Measurements from ENCODE around the gene ZNF44. TPM values are rescaled to one million over a fixed set of nuclear protein-coding genes. Genes with fewer than 3 reads are reported as not detected.

Gene ZNF44
- 10 to 100 TPM in 5 of 9 donors, 1 to 10 TPM in 4; 2.8 to 12.6 (median 10.4) TPM for total RNA-seq
- polyA plus RNA-seq = 10 to 100 TPM; 10.8 to 14.8 (median 11.5) TPM
- long read RNA-seq, donor 1, partial matches to known transcripts = 0 of 1 reads
- long read RNA-seq, donor 1, other reads (novel, unspliced or antisense) = 0 of 1 reads
- long read RNA-seq, donor 2 = 0 reads
- long read RNA-seq, donor 3, partial matches to known transcripts = 0 of 2 reads
- long read RNA-seq, donor 3, other reads (novel, unspliced or antisense) = 0 of 2 reads
- long read RNA-seq, donor 4, partial matches to known transcripts = 1 of 4 reads
- long read RNA-seq, donor 4, other reads (novel, unspliced or antisense) = 1 of 4 reads
- long read RNA-seq, donor 5, transcript ZNF44-202 (4 exons, 2,119 nt) = major isoform, 7 of 22 reads
- long read RNA-seq, donor 5, partial matches to known transcripts = 2 of 22 reads
- long read RNA-seq, donor 5, other reads (novel, unspliced or antisense) = 13 of 22 reads
- long read RNA-seq, donor 6, partial matches to known transcripts = 0 of 3 reads
- long read RNA-seq, donor 6, other reads (novel, unspliced or antisense) = 3 of 3 reads
- long read RNA-seq, donor 7, partial matches to known transcripts = 0 of 1 reads
- long read RNA-seq, donor 7, other reads (novel, unspliced or antisense) = 0 of 1 reads
- long read RNA-seq, donor 8 = 0 reads
- long read RNA-seq, donor 9, partial matches to known transcripts = 0 of 2 reads
- long read RNA-seq, donor 9, other reads (novel, unspliced or antisense) = 0 of 2 reads
- long read RNA-seq, donor 10, partial matches to known transcripts = 0 of 1 reads
- long read RNA-seq, donor 10, other reads (novel, unspliced or antisense) = 0 of 1 reads

DNA sequence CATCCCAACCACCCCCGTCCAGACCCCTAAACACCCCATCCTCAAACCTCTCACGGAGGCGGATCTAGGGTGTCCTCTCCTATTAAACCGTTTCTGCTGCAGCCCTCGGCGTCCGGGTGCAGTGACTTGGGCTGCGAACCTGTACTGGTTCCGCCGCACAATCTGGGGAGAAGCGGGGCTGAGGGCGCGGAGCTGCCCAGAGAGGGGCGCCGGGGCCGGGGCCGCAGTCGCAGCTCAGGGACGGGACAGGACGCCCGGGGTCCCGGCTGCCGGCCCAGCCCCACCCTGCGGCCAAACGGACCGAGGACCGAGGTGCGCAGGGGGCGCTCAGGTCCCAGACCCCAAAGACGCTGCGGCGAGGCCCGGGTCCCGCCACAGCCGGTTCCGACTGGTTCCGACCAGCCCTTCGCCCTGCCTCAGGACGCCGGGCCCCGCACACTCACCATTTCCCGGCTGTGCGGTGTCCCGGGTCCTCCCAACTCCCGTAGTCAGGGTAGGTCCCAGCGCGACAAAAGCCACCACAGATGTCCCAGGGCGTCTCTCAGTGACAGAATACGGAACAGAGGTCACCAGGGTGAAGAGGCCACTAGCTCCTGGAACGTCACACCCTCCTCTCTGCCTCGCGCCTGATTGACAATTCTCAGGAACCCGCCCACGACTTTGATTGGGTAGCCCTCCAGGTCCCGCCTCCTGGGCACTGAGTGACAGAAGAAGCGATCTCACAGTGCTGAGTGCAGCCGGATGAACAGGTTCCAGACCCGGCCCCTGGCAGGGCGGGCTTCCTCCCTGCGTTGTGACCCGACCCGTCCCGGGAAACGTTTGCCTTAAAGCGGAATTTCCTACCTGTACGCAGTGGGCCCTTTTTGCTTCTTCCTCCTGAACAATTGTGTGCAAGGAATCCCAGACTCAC lies at the start of gene ZNF44:
Gene ZNF44, minus strand, starts transcription at position 635 of the 910 bp plus-strand sequence. Its CDS starts 189 bp downstream, at position 446.
- DNase-seq = peak; percentile 99 to 100 (median 99)
- H3K9me3 ChIP-seq (replicated peaks in 1 of 3) = no peaks in the 10 kb centered on the region
- no peaks in the 10 kb centered on the region for H3K36me3 ChIP-seq (replicated peaks in 1 of 2)
- intact Hi-C loops (cut with DNase I) = loop anchor here in 1 of 2 donors (5.0 kb wide), 1 partner anchor 132 kb away; the partner anchor contains the start of gene ZNF136
- peak within 1 kb of the TSS; percentile 68 to 92 (median 88) for H3K4me3 ChIP-seq
- H3K4me1 ChIP-seq (replicated peaks in 1 of 2) = peaks cover 25 to 31% of the 10 kb centered on the region in 2 donors
- TF ChIP-seq POLR2A (IDR thresholded peaks at IDR 0.05) = peak; percentile 62 to 95
- TF ChIP-seq, protein P1, sequence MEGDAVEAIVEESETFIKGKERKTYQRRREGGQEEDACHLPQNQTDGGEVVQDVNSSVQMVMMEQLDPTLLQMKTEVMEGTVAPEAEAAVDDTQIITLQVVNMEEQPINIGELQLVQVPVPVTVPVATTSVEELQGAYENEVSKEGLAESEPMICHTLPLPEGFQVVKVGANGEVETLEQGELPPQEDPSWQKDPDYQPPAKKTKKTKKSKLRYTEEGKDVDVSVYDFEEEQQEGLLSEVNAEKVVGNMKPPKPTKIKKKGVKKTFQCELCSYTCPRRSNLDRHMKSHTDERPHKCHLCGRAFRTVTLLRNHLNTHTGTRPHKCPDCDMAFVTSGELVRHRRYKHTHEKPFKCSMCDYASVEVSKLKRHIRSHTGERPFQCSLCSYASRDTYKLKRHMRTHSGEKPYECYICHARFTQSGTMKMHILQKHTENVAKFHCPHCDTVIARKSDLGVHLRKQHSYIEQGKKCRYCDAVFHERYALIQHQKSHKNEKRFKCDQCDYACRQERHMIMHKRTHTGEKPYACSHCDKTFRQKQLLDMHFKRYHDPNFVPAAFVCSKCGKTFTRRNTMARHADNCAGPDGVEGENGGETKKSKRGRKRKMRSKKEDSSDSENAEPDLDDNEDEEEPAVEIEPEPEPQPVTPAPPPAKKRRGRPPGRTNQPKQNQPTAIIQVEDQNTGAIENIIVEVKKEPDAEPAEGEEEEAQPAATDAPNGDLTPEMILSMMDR (IDR thresholded peaks at IDR 0.05) = no peak
- no peaks in the 10 kb centered on the region for H3K27me3 ChIP-seq
- H3K27ac ChIP-seq = peak within 1 kb of the TSS; percentile 90 to 99 (median 98)
- WGBS, 4 donors = 0 to 1% (median 0%) methylated on average over 10 to 66 of the region's 66 CpGs

DNA sequence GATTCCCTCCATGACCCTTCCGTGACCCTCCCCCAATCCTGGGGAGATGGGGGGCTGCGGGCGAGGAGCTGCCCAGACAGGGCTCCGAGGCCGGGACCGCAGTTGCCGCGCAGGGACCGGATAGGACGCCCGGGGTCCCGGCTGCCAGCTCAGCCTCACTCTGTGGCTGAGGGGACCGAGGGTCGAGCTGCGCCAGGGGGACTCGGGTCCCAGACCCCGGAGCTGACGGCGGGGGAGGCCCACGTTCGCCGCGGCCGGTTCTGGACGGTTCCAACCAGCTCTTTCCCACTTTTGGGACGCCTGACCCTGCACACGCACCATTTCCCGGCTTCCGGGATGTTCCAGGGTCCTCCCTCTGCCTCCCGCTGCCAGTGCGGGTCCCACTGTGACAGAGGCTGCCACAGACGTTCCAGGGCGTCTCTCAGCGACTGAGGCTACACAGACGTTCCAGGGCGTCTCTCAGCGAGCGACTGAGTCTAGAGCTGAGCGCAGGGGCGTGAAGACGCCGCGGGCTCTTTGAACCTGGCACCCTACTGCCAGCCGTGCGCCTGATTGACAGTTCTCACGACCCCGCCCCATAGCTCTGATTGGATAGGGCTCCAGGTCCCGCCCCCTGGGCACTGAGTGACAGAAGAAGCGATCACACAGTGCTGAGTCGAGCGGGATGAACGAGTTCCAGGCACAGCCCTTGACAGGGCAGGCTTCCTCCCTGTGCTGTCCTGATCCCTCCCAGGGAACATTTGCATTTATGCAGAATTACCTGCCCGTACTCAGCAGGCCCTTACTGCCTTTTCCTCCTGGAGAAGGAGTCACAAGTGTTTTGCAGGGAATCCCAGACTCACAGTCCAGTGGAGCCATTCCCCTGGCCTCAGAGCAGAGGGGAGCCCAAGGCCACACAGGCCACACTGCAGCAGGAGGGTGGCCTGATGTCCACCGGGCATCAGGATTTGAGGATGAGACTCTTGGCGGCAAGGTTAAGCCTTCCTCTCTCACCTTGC lies 38.8 kb upstream of the ZNF44 start, which contains the start of gene ZNF563:
Gene ZNF563, minus strand, starts transcription at position 472 of the 998 bp plus-strand sequence. Its CDS starts 151 bp downstream, at position 321.
- TF ChIP-seq POLR2A (IDR thresholded peaks at IDR 0.05) = peak; percentile 78 to 94
- TF ChIP-seq, protein P1 (IDR thresholded peaks at IDR 0.05) = no peak
- peak; percentile 98 to 99 (median 99) for DNase-seq
- Histone ChIP-seq H3K9me3 (replicated peaks in 1 of 3) (no peaks in the 10 kb centered on the region), H3K27me3 (no peaks in the 10 kb centered on the region), H3K4me1 (replicated peaks in 1 of 2) (peaks cover 7 to 25% of the 10 kb centered on the region in 2 donors), H3K36me3 (replicated peaks in 1 of 2) (no peaks in the 10 kb centered on the region), H3K4me3 (peak within 1 kb of the TSS; percentile 30 to 83 (median 58)), H3K27ac (peak within 1 kb of the TSS; percentile 26 to 95 (median 86))
- intact Hi-C loops (cut with DNase I) = no loop called here
- WGBS, 4 donors = 1 to 3% (median 1%) methylated on average over 15 to 55 of the region's 55 CpGs

DNA sequence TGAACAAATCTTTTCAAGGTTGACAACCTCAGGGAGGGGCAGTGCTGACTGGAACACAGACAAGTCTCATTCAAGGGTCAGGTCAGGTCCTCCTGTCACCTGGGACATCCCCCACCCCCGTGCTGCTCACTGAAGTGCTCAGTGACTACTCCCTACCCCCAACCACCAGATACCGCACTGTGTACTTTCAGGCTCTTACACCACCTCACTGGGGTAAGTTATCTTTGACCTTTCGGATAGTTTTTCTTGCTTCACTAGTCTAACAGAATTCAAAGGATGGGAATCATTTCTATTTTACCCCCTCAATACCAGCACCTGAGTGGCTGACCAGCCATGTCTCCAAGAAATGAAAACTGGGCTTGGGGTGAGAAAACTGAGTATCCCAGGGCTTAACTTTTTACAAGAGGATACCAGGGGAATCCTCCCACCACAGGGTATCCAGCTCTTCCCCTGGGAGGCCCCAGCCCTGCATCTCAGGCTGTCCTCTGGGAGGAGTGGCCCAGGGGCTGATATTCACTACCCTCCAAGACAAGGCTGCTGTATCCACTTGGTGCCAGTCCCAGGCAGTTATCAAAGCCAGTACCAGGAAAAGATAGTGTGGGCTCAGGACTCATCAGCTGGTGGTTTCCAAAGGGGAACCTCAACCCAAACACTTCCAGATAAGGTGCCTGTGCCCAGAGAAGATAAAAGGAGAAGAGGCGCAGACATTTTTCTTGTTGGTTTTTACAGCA lies 36.7 kb upstream of the ZNF44 start:
- DNase-seq = peak in 6 of 7 donors; percentile 19 to 57 (median 33)
- H3K27ac ChIP-seq = peak overlapping the region in 3 of 5 donors; percentile 0 to 31 (median 15)
- no peaks in the 10 kb centered on the region for H3K36me3 ChIP-seq (replicated peaks in 1 of 2)
- TF ChIP-seq, protein P1 (IDR thresholded peaks at IDR 0.05) = no peak
- TF ChIP-seq POLR2A (IDR thresholded peaks at IDR 0.05) = no peak
- 54 to 69% (median 62%) methylated on average over 3 to 4 of the region's 4 CpGs for WGBS, 4 donors
- no peak overlapping the region for H3K4me3 ChIP-seq
- H3K4me1 ChIP-seq (replicated peaks in 1 of 2) = peaks cover 7 to 25% of the 10 kb centered on the region in 2 donors
- no peaks in the 10 kb centered on the region for H3K9me3 ChIP-seq (replicated peaks in 1 of 3)
- intact Hi-C loops (cut with DNase I) = no loop called here
- no peaks in the 10 kb centered on the region for H3K27me3 ChIP-seq

Data from adrenal gland (tissue), 19 donors.